CMK (cell line): Measurements from ENCODE around the gene DPP6.

Experiments
- DNase-seq: peaks from one replicate; pipeline ENCODE4 v3.0.0-alpha.2; 2010; ENCODE audit warnings: low read depth

DPP6 gene

DNA sequence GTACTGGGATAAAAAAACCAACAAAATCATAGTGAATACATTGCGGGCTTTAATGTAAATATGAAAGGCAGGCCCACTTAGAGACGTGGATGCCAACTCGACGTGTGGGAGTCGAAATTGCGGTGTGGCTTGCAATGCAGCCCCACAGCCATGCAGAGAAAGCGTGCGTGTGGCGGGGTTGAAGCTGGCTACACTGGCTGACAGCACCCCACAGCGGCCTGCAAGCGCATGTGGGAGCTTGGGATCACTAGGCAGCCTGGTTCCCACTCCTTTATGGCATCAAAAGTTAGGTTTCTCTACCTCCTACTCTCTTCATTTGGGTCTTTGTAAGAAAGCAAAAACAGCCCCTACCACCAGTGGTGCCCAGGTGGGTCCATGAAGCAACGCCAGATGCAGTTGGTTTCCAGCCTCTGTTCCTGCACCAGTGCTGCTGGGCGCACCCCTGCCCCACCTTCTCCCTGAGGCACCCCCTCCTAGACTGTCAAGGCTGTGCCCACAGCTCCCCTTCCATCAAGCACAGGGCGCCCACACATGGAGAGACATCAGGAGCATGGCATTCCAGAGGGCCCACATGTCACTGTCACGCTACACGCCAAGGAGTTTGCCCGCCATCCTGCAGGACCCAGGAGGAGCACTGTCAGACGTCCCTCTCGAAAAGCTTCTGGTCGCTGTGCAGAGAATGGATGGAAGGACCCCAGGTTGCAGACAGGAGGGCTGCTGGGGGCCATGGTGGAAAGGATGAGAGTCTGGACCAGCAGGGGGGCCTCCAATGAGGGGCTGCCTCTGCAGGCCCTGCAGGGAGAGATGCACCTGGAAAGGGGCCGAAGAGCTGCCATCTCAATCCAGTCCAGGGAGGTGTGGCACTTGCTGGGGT, 807.8 kb downstream of the DPP6 start:
- DNase-seq = no peak

DNA sequence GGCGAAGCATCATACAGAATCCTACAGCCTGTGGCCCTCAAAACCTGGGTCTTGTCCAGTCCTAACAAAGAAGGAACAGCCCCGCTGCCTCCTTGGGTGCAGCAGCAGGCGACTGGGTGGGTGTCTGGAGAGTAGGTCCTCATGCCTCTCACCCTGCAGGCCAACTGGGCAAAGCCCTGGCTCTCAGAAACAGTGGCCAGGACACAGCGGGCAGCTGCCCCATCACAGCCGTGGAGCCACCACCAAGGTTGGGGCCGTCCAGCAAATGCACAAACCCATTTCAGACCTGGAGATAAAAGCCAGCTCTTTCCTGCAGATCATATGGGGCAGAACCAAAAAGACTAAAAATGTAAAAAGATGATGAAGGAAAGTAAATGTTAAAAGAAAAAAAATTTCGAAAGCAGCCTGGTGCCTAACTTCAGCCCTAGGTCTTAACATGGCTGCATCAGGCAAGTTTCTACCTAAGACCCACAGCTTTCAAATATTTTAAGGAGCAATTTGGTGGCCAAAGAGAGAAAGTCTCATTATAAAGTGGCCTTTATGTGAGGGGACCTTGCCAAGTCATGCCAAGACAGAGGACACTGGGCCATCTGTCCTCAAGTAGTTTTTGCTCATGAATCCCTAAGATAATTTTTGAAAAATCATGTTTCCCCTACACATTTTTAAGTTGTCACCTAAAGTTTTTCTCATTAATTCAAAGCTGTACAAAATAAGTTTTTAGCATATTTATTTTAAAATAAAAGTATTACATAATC, 808.6 kb downstream of the DPP6 start:
- no peak for DNase-seq

DNA sequence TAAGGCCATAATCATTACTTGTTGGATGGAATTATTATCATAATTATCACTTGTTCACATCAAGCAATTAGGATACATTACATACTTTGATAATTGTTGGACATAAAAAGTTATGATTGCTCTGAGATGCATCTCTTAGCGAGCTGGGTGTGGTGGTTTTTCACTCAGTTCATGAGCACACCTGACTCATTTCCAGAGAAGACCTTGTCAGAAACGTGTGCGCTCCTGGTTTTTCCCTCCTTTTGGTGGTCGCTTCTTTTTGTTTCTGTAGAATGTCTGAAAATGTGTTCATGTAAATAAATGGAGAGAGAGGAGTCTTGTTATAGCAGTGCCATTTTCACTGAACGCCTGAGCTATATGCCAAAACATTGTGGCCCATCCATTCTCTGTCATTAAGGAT, 809.4 kb downstream of the DPP6 start:
- no peak for DNase-seq

DNA sequence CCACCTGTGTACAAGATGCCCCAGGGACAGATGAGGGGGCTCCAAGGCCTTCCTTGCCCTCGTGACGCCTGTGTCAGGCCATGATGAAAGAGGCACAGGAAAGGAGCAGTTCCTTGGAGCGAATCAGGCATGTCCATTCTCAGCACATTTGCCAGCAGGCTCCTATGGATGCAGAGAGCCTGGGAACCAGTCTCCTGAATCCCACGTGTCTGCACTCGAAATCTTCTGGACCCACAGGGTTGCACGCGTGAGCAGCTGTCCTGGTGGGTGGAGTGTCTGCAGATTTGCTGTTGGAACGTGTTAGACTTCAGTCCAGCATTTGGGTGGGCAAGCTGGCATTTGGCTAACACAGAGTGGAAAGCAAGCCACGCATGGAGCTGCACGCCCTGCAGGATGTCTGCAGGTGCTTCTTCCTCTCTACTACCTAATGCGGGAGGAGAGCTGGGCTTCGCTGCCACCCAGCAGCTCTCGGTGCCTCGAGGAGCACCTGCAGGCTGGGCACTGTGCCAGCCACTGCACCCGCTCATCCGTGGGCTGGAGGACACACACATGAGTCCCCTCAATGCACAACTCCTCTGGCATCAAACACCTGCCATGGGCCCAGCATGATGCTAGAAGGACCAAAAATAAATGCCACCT, 810.1 kb downstream of the DPP6 start:
- DNase-seq = no peak

DNA sequence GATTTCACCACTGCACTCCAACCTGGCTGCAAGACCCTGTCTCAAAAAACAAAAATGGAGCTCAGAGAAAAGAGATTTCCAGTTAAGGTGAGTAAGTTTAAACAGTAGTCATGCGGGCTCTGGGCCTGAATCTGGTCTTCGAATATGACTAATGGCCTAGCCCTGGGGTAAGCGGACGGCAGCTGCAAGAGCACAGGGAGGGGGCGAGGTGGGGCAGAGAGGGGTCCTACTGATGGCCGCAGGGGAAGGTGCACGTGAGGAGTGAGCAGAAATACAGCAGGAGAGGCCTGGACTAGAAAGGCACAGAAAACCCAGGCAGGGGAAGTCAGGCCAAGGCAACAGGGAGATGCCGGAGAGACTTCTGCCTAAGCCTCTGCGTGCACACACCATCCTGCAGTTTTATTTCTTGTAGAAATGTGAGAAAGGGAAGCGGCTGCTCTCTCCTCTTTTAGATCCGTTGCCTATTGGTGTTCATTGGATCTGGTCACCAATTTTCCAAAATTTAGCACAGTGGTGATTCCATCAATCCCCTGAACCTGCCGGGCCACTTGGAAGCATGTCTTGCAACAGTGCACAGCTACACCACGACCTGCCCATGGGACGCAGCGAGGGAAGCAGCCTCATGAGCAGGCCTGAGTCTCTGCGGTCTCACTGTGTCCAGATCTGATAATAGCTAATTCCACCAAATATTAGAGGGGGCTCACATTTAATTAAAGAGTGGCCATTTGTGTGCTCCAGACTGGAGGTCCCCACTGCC, 811.7 kb downstream of the DPP6 start:
- no peak for DNase-seq

DNA sequence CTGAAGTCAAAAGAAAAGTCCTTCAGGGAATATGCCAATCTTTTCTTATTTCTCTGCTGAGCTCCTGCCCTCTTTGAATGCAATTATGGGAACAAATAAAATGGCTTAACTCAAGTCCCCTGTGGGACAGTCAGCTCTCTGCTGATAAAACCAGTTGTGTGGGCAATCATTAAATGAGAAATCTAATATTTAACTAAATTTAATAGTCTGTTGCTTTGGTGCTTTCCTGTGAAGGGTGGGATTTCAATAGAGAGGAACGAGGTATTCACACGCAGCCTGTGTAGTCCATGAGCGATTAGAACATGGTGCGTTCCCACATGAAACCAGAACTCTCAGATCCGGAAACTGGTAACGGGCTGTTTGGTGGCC, 812.3 kb downstream of the DPP6 start:
- DNase-seq = no peak

DNA sequence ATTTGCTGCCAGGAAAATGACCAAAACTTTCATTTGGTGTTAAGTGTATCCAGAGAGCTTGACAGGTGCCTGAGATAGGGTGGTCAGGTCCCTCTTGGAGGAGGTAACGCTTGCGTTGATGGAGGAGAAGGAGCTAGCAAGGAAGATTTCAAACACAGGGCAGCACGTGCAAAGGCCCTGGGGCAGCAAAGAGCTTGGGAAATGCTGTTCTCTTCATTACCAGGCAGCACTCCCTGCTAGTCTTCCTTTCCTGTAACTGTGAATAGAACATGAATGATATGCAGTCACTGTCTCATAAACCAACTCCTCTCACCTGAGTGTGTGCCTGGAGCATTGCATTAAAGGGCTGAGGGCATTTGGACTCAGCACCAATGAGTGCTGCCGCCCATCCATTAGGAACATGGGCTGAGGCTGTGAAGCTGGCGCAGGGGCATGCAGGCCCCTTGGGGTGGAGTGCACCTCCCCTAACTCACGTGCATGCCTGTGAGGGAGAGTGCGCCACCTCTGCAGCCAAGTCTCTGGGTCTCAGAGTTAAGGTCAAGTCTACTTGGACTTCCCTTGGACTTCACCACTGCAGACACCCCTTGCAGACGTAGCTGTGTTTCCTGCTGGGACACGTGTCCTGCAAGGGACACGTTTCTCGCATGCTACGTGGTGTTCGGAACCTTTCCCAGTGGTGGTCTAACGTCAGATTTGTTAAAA, 813.9 kb downstream of the DPP6 start:
- DNase-seq = no peak

DNA sequence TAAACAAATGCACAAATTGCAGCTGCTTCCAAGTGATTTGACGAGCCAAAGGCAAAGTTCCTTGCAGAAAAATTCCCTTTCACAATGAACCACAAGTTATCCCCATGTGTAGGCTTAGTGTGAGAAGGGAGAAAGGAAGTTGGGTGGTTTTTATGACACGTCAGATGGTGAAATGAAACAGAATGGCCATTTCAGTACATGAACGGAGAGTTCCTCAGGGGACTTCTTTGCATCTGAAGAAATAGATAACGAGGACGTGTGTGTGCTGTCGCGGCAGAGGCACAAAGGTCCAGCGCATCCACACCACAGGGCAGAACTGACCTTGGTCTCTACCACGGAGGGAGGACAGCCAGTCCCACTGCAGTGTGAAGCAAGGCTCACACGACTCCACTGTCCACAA, 814.9 kb downstream of the DPP6 start:
- no peak for DNase-seq

DNA sequence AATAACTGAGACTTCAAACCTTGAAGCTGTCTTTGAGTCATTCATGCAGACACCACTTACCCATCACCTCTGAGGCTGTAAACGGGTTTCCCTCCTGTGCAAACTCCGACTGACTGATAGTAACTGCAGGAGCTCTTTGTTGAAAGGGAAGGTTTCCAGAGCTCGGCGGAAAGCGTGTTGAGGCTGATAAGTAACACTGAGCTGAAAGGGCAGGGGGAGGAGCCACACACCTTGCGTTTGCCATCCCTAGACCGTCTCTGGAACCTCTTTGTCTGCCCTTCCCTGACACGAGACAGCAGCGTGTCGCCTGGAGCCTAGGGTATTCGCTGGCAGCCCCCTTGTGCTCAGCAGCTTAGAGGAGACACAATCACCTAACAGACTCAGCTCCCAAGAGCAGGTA, 816.7 kb downstream of the DPP6 start:
- no peak for DNase-seq

DNA sequence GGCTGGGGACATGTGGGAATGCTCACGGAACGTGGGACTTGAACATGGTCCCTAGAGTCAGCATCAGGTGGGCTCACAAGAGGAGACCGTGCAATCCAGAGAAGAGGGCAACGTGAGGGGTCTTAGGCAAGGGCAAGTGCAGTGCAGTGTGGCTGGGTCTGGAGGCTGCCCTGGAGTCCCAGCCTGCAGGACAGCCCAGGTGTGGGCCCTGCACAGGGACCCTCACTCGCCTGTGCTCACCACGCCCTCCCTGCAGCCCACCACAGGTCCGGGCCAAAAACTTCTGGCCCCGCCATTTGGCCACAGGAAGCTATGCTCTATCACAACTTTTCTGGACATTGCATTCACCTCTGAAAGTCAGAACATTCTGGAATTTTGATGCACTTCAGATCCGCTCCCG, 817.2 kb downstream of the DPP6 start:
- DNase-seq = no peak

DNA sequence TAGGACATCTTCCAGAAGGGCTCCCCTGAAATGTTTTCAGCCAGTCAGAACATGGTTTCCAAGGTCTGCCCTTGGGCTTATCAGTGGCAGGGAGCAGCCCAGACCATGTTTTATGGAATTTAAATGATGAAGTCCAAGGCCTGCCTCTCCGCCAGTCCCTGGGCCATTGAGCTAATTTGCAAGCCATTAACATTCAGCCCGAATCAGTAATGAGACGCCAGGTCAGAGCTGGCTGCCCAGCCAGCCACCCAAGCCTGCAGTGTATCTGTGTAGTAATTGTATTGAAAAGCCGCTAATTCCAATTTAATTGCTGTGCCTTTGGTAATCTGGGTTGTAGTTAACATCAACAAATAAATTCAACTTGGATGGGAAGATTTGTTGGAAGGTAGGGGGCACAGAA, 819.3 kb downstream of the DPP6 start:
- no peak for DNase-seq

DNA sequence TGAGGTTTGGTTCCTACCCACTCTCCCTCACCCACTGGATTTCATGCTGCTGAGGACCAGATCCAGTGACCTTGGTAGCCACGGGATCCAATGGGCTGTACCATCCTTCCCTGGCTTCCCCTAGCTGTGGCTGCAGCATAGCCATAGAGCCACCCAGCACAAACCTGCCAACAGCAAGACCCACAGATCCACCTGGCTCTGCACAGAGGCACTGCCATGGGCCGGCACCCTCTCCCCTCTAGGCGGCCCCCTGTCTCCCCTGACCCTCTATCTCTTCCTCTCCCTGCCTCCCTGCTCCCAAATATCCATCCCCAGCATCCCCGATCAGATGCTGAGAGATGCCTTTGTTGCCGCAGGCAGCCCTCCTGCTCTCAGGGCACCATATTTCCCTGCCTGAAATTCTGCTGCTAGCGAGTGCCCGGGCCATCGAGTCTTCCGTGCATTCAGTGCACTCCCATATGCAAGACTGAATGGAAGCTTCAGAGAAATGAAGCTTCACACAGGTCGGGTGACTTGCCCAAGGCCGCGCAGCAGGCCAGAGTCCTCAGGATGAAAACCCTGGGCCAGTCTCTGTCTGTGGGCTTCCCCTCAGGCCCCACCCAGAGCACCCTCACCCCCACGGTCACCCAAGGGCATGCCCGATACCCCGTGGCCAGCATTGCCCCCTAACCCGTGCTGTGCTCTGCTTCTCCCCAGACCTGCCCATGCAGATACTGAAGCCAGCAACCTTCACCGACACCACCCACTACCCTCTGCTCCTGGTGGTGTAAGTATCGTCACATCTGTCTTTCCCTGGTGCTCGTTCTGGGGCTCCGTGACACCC, 819.9 kb downstream of the DPP6 start:
- no peak for DNase-seq

DNA sequence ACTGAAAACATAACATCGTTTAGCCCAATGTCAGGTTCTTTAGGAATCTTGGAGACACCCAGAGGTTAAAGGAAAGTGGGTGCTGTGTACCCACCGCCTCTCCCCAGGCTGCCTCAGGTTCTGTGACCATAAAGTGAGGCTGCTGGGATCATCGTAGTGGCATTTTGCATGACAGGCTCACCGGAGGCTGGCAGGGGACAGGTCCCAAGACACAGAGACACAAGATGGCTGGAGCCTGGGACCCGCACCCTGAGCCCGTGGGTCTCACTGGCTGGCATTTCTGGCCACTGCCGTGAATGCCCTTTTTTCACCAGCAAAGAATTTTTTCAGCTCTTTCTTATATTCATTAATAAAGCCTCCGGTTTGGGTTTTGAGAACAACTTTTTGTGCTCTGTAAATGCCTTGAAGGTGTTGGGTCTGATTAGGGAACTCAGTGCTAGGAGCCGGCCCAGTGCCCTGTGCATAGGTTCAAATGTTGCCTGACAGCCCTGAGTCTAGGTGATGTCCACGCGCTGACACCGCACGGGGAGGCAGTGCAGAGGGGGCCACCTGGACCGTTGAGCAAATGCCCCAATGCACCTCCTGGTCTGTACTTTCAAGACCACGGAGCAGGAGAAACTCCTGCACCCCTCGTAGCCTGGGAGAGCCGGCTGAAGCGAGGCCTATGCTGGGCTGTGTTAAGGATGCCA, 820.8 kb downstream of the DPP6 start:
- no peak for DNase-seq

DNA sequence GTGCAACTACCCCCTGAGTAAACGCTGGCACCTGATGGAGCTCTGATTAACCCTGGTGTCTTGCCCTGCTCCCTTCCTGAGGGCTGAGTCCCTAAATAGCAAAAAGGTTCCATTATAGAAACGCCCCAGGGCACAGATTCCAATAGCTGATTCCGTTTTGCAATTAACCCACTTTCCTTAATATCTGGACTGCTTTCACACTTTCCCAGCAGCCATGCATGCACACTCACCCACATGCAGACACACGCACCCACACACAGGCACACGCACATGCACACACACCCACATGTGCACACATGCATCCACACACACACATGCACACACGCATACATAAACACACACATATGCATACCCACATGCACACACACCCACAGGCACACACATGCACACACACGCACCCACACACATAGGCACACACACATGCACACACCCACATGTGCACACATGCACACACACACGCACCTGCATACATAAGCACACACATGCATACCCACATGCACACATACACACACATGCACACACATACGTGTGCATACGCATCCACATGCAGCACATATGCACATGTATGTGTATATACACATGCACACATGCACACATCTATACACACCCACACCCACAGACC, 821.4 kb downstream of the DPP6 start:
- DNase-seq = no peak

DNA sequence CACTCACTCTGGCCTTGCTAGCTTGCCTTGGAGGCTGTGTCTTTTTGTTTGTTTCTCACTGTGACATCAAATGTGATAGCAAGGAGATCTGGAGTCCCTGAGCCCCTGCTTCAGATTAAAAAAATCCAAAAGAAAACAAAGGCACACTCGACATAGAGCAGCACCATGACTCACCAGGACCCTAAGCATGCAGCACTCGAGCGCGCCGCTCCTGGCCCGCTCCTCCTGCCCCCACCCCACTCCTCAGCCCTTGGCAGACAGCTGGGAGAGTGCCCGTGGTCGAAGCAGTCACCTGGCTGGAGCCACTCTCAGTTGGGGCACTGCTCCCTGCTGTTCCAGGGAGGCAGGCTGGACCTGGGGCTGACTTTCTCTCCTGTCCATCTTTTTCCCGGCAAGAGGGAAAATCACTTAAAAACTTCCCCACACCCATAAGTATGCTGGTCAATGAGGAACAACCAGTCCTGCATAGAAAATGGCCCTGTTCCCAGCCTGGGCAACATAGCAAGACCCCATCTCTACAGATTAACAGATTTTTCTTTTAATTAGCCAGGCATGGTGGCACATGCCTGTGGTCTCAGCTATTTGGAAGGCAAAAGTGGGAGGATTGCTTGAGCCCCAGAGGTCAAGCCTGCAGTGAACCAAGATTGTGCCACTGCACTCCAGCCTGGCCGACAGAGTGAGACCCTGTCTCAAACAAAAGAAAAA, 822.4 kb downstream of the DPP6 start:
- no peak for DNase-seq

DNA sequence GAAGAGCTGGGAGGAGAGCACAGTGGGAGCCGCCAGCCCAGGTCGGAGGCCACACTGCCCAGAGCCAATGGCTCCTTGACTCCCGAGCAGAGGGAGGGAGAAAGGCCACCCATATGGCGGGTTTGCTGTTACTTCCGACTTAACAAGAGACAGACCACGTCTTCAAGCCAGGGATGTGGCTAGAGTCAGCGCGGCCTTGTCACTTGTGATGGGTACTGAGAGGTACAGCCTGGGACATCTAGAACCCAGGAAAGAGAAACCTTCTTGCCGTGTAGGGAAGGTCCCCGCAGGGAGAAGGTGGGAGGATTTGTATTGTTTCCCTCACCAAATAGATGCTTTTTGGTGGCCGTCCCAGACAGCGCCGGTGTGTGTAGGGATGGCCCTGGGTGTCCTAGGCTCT, 823.1 kb downstream of the DPP6 start:
- DNase-seq = no peak

DNA sequence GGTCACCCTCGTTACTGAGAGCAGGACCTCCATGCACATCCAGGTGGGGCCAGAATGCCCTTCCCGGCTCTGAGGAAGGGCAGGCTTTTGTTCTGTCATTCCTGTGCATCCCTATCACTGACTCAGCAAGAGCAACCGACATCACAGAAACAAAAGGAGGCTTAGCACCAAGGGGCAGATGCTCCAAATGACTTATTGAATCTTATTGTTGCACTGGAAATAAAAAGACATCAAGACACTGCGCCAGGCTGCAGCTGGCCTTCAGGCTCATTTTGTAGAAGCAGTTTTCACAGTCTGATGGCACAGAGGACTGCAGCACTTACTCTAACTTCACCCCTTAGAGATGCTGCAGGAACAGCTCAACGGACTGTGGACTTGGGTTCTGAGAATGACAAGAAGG, 824.3 kb downstream of the DPP6 start:
- no peak for DNase-seq

DNA sequence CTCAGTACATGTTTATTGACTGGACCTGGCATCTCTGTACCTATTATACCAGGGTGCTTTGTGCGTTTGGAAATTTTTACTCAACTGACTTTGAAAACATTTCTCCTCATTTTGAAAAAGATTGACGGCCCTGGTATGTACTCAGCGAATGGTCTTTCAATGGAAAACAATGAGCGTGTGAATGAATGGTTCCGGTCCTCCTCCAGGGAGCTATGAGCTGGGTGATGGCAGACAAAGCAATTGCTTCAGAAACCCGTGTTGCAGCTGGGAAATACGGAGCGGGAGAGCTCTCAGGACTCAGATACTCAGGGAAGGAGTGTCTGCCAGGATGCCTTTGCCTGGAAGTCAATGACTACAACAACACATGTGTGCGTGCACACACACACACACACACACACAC, 824.8 kb downstream of the DPP6 start:
- DNase-seq = no peak

DNA sequence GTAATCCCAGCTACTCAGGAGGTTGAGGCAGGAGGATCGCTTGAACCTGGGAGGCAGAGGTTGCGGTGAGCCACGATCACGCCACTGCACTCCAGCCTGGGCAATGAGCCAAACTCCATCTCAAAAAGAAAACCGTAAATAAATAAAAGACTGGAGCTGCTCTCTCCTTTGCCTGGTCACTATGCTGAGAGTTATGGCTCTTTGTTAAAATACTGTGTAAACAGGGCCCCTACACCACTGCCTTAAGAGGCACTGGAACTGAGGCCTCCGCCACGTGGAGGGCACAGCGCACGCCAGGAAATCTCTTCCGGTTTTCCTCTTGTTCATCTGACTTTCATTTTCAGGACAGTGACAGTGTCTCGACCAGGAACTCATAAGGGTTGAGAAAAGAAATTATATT, 827.4 kb downstream of the DPP6 start:
- no peak for DNase-seq
